Hepatocyte (in vitro differentiated cells): Measurements from ENCODE around the gene COL4A2. TPM values are rescaled to one million over a fixed set of nuclear protein-coding genes. Genes with fewer than 3 reads are reported as not detected.
A peak's percentile ranks its signal among the peaks of the same experiment; 100 is the strongest.

ENCODE experiments used
- DNase-seq: peaks from one replicate; pipeline ENCODE4 v3.0.0-alpha.2; 2016; ENCODE audit warnings: low spot score
- H2AFZ ChIP-seq: fragments of 200-600 bp; sonication (generic); 2 replicates; pipeline ENCODE4 v1.6.0; 2016; ENCODE audit warnings: antibody characterized with exemption, mild to moderate bottlenecking
- H3K27ac ChIP-seq: fragments of 200-600 bp; sonication (generic); 2 replicates; pipeline ENCODE4 v1.5.1; 2016; ENCODE audit warnings: mild to moderate bottlenecking
- H3K27me3 ChIP-seq: fragments of 200-600 bp; sonication (generic); 2 replicates; pipeline ENCODE4 v1.6.1; 2016
- H3K36me3 ChIP-seq: fragments of 200-600 bp; sonication (generic); replicated peaks from 2 replicates; pipeline ENCODE4 v1.5.1; 2016; ENCODE audit warnings: low read depth; ENCODE audit not compliant: insufficient read depth
- H3K4me1 ChIP-seq: fragments of 200-600 bp; sonication (generic); 2 replicates; pipeline ENCODE4 v1.5.1; 2016; ENCODE audit warnings: mild to moderate bottlenecking, moderate library complexity; ENCODE audit not compliant: insufficient read depth
- H3K4me2 ChIP-seq: fragments of 200-600 bp; sonication (generic); 2 replicates; pipeline ENCODE4 v1.6.0; 2016
- H3K4me3 ChIP-seq: fragments of 200-600 bp; sonication (generic); 2 replicates; pipeline ENCODE4 v1.5.1; 2016; ENCODE audit warnings: mild to moderate bottlenecking
- H3K79me2 ChIP-seq: fragments of 200-600 bp; sonication (generic); 2 replicates; pipeline ENCODE4 v1.6.0; 2017; ENCODE audit warnings: mild to moderate bottlenecking
- H3K9me2 ChIP-seq: fragments of 200-600 bp; sonication (generic); replicated peaks from 2 replicates; pipeline ENCODE4 v1.6.0; 2017; ENCODE audit warnings: mild to moderate bottlenecking; ENCODE audit not compliant: insufficient read depth
- H3K9me3 ChIP-seq: fragments of 200-600 bp; sonication (generic); 2 replicates; pipeline ENCODE4 v1.5.1; 2016; ENCODE audit warnings: low read depth, mild to moderate bottlenecking
- H4K20me1 ChIP-seq: fragments of 200-600 bp; sonication (generic); 2 replicates; pipeline ENCODE4 v1.6.0; 2016; ENCODE audit warnings: mild to moderate bottlenecking; ENCODE audit not compliant: insufficient read depth, poor library complexity, severe bottlenecking
- EZH2 ChIP-seq: fragments of 200-600 bp; sonication (generic); IDR thresholded peaks from 2 replicates; pipeline ENCODE4 v1.6.1; 2016; ENCODE audit warnings: antibody characterized with exemption, mild to moderate bottlenecking, borderline replicate concordance
- EZH2phosphoT487 ChIP-seq: fragments of 200-600 bp; sonication (generic); IDR thresholded peaks from one replicate; pipeline ENCODE4 v1.6.1; 2018; ENCODE audit warnings: antibody characterized with exemption, mild to moderate bottlenecking, low read depth, moderate library complexity; ENCODE audit not compliant: unreplicated experiment, severe bottlenecking
- WGBS: methylation state at CpG from one replicate; pipeline ENCODE4 v1.1.6; 2016; ENCODE audit warnings: low lambda C conversion rate; ENCODE audit errors: missing lambda C conversion rate; 5-methylcytosine and 5-hydroxymethylcytosine counted together
- polyA plus RNA-seq: library from polyadenylated mRNA; unstranded; fragments of >200 nt; fragmentation: Nextera tagmentation; extraction: Ambion mirVana; gene quantifications from 2 replicates; pipeline ENCODE4 v1.2.1, GENCODE V29; 2016
- total RNA-seq: library from RNA; depleted of rRNA; stranded (reverse); fragments of >200 nt; gene quantifications from 2 replicates; pipeline ENCODE4 v1.2.3, GENCODE V29; 2014
- TF ChIP-seq, protein P1 (sequence below): fragments of 200-600 bp; sonication (generic); IDR thresholded peaks from 2 replicates; pipeline ENCODE4 v1.5.1; 2016; ENCODE audit warnings: antibody characterized with exemption, mild to moderate bottlenecking; ENCODE audit not compliant: poor library complexity

The COL4A2 gene
- total and polyA plus RNA-seq, 2 experiments from 2014 or later: 171 to 221 TPM

DNA sequence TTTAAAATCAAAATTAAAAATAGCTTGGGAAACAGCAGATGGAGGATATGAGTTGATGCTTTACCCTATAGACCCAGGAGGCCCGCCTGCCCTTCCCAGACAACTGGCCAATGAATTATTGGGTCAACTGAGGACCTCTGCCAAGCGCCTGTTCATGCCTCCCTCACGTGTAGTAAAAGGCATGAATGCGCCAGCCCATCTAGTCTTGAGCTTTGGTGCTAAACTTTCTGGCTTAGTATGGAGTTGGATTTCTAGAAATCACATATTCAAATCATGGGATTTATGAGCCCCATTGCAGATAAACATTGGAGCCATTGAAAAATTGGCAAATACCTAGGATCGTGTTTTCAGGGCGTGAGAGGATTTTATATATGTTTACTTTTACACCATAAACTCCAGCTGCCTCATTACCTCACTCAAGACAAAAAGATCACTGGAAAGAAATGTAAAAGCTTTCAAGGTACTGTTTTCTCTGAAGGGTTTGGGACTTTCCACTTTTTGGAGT lies 47.1 kb downstream of the COL4A2 start:
- Histone ChIP-seq H3K4me3 (no peak overlapping the region), H4K20me1 (no peaks in the 10 kb centered on the region), H3K36me3 (no peaks in the 10 kb centered on the region), H3K27ac (peak overlapping the region; percentile 60), H3K79me2 (peaks cover 31% of the 10 kb centered on the region), H3K9me3 (no peaks in the 10 kb centered on the region), H3K27me3 (no peaks in the 10 kb centered on the region), H3K4me1 (peaks cover 13% of the 10 kb centered on the region), H2AFZ (no peak overlapping the region), H3K4me2 (no peak overlapping the region), H3K9me2 (no peaks in the 10 kb centered on the region)
- 65% methylated on average over 6 of the region's 6 CpGs for WGBS
- TF ChIP-seq EZH2phosphoT487 (no peak), EZH2 (no peak)
- TF ChIP-seq, protein P1, sequence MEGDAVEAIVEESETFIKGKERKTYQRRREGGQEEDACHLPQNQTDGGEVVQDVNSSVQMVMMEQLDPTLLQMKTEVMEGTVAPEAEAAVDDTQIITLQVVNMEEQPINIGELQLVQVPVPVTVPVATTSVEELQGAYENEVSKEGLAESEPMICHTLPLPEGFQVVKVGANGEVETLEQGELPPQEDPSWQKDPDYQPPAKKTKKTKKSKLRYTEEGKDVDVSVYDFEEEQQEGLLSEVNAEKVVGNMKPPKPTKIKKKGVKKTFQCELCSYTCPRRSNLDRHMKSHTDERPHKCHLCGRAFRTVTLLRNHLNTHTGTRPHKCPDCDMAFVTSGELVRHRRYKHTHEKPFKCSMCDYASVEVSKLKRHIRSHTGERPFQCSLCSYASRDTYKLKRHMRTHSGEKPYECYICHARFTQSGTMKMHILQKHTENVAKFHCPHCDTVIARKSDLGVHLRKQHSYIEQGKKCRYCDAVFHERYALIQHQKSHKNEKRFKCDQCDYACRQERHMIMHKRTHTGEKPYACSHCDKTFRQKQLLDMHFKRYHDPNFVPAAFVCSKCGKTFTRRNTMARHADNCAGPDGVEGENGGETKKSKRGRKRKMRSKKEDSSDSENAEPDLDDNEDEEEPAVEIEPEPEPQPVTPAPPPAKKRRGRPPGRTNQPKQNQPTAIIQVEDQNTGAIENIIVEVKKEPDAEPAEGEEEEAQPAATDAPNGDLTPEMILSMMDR: no peak
- DNase-seq: no peak

- no peak for DNase-seq
- H3K27ac ChIP-seq: peak overlapping the region; percentile 60
- no peaks in the 10 kb centered on the region for H3K27me3 ChIP-seq
- H3K4me1 ChIP-seq: peaks cover 13% of the 10 kb centered on the region
- H3K9me2 ChIP-seq: no peaks in the 10 kb centered on the region
- WGBS: 85% methylated on average over 5 of the region's 5 CpGs
- H3K79me2 ChIP-seq: peaks cover 24% of the 10 kb centered on the region
- no peaks in the 10 kb centered on the region for H4K20me1 ChIP-seq
- no peak overlapping the region for H3K4me2 ChIP-seq
- TF ChIP-seq EZH2: no peak
- no peak for TF ChIP-seq EZH2phosphoT487
- TF ChIP-seq, protein P1: no peak
- H3K9me3 ChIP-seq: no peaks in the 10 kb centered on the region
- H3K4me3 ChIP-seq: no peak overlapping the region
- H3K36me3 ChIP-seq: no peaks in the 10 kb centered on the region
- no peak overlapping the region for H2AFZ ChIP-seq
Observed at GRCh38 chr13:110354715-110355473, 47.8 kb downstream of the COL4A2 start.

GRCh38 chr13:110356362-110356761 lies 49.3 kb downstream of the COL4A2 start:
- Histone ChIP-seq H3K4me3 (no peak overlapping the region), H3K4me1 (peaks cover 13% of the 10 kb centered on the region), H3K79me2 (peaks cover 17% of the 10 kb centered on the region), H2AFZ (no peak overlapping the region), H3K9me2 (no peaks in the 10 kb centered on the region), H3K9me3 (no peaks in the 10 kb centered on the region), H3K27ac (no peak overlapping the region), H3K4me2 (no peak overlapping the region), H3K27me3 (no peaks in the 10 kb centered on the region), H4K20me1 (no peaks in the 10 kb centered on the region), H3K36me3 (no peaks in the 10 kb centered on the region)
- no peak for DNase-seq
- TF ChIP-seq EZH2phosphoT487 (no peak), EZH2 (no peak)
- TF ChIP-seq, protein P1: no peak
- WGBS: 91% methylated on average over 12 of the region's 12 CpGs
